Neural progenitor cell (in vitro differentiated cells): ENCODE measurements around the gene SKA1.

Experiments used
- EZH2 ChIP-seq: fragments of 200-600 bp; sonication (generic); IDR thresholded peaks from 2 replicates; pipeline ENCODE4 v1.6.1; 2017; ENCODE audit warnings: antibody characterized with exemption, mild to moderate bottlenecking, moderate library complexity
- TF ChIP-seq, protein P1 (sequence below): fragments of 200-600 bp; sonication (generic); IDR thresholded peaks from 2 replicates; pipeline ENCODE4 v1.5.1; 2017; ENCODE audit warnings: antibody characterized with exemption, mild to moderate bottlenecking

DNA sequence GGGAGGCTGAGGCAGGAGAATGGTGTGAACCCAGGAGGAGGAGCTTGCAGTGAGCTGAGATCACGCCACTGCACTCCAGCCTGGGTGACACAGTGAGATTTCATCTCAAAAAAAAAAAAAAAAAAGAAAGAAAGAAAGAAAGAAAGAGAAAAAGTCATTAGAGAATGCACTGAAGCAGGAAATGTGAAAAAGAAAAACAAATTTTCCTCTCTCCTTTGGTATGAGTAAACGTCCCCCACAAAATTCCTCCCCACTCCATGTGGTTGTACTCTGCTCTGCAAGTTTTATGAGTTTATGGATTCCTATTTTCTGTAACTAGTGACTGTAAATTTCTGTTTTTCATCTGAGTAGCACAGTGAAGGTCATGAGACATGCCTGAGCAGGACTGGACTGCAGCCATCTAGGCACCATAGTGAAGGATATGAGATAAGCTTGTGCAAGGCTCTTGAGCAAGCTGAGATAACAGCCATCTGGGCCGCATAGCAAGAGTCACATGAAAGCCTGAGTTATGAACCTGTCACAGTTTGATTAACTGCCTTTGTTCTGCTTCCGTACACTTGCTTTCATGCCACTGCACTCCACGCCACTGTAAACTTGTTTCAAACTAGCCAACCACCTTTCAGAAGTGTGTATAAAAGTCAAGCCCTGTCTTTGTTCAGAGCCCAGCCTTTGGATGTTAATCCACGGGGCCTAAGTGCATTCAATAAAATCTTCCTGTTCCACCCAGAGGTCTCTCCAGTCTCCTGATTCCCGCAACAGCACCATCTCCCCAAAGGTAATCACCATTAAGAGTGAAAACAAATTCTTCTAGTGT is 50.2 kb downstream of the SKA1 start:
- TF ChIP-seq, protein P1, sequence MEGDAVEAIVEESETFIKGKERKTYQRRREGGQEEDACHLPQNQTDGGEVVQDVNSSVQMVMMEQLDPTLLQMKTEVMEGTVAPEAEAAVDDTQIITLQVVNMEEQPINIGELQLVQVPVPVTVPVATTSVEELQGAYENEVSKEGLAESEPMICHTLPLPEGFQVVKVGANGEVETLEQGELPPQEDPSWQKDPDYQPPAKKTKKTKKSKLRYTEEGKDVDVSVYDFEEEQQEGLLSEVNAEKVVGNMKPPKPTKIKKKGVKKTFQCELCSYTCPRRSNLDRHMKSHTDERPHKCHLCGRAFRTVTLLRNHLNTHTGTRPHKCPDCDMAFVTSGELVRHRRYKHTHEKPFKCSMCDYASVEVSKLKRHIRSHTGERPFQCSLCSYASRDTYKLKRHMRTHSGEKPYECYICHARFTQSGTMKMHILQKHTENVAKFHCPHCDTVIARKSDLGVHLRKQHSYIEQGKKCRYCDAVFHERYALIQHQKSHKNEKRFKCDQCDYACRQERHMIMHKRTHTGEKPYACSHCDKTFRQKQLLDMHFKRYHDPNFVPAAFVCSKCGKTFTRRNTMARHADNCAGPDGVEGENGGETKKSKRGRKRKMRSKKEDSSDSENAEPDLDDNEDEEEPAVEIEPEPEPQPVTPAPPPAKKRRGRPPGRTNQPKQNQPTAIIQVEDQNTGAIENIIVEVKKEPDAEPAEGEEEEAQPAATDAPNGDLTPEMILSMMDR, result no peak
- TF ChIP-seq EZH2, result no peak
